Hematopoietic multipotent progenitor cell treated with erythropoietin and hydrocortisone succinate and interleukin-3 and kit ligand, for 6 days (in vitro differentiated cells): ENCODE measurements around the gene TSPAN12.
A peak's percentile ranks its signal among the peaks of the same experiment; 100 is the strongest.
"Not testable (repeated sequence)": the region's sequence is repeated elsewhere in the genome, so short reads cannot be mapped to it uniquely, and the experiment has no call there.

Experiments
- DNase-seq: peaks from one replicate; pipeline ENCODE4 v3.0.0-alpha.2; 2015

Gene TSPAN12

GRCh38 chr7:120857588-120858573 is at the start of gene TSPAN12:
Gene TSPAN12 (minus strand): TSS chr7:120858144. CDS start chr7:120856763, 1,381 bp downstream.
- peak; percentile 75 for DNase-seq

DNA sequence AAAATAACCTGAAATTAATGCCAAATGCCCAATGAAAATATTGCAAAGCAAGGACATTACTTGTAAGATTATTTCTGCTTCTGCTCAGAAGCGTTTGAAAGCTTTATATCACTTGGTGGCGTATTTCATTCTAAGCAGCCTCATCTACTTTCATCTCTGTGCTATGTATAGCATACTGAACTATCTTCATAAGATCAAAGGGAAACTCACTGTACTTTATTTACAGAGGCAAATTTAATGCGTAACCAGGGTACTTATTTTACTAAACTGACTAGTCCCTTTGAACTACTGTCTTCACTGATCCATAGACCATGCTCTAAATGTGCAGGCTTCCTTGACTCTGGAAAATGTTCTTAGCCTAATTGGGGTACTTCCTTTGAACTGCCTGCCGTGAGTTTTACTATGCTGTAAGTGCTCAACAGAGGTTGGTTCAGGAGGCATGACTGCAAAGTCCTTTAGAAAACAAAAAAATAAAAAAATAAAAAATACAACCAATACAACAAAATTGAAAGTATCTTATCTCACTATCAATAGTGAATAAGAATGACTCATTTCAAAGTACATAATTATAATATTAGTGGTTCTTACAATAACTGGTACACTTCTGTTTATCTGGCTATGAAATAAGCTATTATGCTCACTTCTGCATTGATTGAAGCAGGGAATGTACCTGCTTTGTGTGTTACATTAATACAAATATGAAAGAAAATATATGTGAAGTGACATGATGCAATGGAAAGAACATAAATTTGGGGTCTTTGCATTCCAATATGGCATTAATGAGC is 41.0 kb upstream of the TSPAN12 start:
- no peak for DNase-seq

GRCh38 chr7:120895253-120895652 is 37.3 kb upstream of the TSPAN12 start:
- not testable (repeated sequence) for DNase-seq

DNA sequence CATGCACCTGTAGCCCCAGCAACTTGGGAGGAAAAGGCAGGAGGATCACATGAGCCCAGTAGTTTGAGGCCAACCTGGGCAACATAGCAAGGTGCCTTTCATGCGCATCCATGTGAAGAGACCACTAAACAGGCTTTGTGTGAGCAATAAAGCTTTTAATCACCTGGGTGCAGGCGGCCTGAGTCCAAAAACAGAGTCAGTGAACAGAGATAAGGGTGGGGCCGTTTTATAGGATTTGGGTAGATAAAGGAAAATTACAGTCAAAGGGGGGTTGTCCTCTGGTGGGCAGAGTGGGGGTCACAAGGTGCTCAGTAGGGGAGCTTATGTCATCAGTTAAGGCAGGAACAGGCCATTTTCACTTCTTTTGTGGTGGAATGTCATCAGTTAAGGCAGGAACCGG is 27.7 kb upstream of the TSPAN12 start:
- DNase-seq = peak; percentile 8

- DNase-seq = no peak
Observed at GRCh38 chr7:120877701-120878100, 19.8 kb upstream of the TSPAN12 start.

GRCh38 chr7:120876922-120877321 is 19.0 kb upstream of the TSPAN12 start:
- no peak for DNase-seq

- DNase-seq = no peak
Observed at GRCh38 chr7:120874722-120875121, 16.8 kb upstream of the TSPAN12 start.

DNA sequence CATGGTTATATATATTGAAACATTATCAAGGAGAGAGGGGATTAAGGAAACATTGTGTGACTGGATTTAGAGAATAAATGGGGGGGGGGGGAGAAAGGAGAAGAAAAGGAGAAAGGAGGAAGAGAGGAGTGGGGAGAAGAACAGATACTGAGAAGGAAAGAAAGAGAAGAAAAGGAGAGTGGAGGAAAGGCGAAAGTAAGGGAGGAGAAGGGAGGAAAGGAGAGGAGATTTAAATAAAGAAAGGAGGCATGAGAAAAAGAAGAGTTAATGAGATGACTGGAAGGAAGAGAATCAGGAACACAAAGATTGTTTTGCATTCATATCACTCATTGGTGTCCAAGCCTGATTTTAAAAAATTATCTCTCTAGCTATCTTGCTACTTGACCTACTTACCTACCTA is 16.1 kb upstream of the TSPAN12 start:
- no peak for DNase-seq

GRCh38 chr7:120873401-120873800 is 15.5 kb upstream of the TSPAN12 start:
- DNase-seq = no peak

DNA sequence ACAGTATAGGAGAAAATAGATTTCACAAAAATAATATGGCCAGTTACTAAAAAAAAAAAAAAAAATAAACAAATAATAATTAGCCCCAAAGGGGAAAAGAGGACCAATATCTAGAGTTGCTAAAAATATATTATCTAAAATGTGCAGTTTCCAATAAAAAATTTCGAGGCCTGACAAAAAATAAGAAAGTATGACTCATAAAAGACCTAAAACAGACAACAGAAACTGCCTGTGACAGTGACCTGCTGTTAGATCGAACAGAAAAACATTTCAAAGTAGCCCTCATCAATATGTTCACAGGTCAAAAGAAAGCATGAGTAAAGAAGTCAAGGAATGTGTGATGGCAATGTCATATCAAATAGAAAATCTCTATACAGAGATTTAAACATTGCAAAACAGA is 11.8 kb upstream of the TSPAN12 start:
- DNase-seq = no peak

- no peak for DNase-seq
Observed at GRCh38 chr7:120867932-120868331, 10.0 kb upstream of the TSPAN12 start.

DNA sequence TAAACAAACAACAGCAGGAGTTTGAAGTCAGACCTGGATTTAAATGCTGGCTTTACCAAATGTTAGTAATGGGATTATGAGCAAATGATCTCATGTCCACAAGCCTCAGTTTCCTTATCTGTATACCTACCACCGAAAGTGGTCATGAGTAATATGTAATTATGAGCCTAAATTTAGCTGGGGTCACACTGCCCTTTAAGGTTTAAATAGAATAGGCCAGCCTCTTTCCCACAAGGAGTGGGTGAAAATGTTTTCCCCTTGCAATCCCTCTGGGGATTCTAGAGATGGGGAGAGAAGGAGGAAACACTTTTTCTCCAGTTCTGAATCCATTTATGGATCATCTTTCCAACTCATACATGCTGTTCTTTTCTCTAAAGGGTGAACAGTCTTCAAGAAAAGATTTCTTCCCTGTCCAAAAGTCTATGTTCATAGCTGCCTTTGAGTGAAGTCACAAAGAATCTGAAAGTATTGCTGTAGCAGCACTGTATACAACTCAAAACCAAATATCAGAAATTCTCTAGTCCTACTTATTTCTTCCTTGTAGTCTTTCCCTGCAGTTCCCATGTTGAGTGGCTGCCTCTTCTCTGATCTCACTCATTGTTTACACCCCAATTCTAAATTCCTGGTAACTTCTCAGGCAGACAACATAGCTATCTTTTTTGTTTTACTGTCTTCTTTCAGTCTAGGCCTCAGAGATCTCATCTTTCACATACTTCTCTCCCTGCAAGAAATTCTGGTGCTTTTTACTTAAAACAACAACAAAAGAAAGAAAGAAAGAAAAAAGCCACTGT is 7.4 kb upstream of the TSPAN12 start:
- no peak for DNase-seq

- DNase-seq = no peak
Observed at GRCh38 chr7:120864141-120864900, 6.4 kb upstream of the TSPAN12 start.

DNA sequence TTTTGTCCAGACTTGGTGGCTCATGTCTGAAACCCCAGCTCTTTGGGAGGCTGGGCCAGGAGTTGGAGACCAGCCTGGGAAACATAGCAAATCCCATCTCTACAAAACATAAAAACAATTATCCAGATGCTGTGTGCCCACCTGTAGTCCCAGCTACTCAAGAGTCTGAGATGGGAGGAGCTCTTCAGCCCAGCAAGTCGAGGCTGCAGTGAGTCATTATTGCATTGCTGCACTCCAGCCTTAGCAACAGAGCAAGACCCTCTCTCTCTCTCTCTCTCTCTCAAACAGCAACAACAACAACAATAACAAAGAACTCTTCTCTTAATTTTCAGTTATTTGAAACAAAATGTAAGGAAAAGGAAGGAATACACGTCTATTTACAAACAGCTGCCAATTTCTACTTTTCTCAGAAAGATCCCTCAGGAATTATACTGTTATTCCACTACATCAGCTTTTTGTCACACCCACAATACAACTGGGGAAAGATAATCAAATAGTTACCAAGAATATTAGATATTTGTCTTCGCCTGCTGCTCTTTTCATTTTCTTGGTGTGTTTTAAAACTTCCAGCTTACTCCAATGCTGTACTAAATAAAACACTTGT is 5.1 kb upstream of the TSPAN12 start:
- DNase-seq = no peak

- DNase-seq = no peak
Observed at GRCh38 chr7:120860156-120860555, 2.2 kb upstream of the TSPAN12 start.

GRCh38 chr7:120859459-120859858 is 1.5 kb upstream of the TSPAN12 start:
- no peak for DNase-seq

DNA sequence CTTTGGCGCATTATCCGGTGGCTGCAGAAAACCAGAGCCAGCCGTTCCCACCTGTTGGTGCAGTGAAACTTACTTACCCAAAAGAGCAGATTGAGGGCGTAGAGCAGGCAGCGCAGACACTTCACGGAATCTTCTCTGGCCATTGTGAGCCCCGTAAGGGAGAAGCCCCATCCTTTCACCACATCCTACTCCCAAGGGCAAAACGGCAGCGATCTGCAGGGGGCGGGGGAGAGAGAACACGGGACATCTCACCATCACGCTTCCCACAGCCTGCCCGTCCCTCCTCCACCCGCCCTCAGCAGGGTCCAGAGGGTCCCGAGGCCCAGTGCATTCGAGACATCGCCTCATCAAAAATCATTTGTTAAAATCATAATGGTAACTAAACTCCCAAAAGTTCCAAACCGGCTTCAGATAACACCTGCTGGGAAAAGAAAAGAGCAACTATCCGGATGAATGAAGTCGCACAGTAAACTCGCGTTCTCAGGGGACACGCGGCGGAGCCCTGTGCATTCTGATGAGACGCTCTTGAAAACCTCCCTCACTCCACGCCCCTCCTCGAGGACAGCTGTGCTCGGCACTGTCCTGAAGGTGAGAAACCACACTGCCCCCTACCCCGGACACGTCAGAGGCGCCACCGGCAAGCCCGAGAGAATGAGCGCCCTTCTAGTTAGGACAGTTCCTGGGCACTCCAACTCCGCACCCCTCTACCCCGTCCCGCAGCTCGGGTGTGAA is 1.2 kb downstream of the TSPAN12 start:
- peak; percentile 34 for DNase-seq

GRCh38 chr7:120856198-120856597 is 1.7 kb downstream of the TSPAN12 start:
- no peak for DNase-seq

DNA sequence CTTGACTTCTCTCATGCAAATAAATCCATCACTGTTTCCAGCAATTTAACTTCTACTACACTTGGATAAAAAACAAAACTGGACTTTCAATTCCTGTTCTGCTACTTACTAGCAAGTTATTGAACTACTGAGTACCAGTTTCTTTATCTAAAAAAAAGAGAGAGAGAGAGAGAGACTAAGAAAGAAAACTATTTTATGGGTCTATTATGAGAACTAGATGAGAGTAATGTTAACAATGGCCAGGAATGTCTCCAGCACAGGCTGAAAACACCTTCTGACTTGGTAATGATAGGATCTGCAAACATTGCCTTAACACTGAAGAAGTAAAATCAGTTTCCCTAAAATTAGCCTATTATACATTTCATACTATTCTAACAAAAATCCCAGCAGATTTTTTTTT is 5.2 kb downstream of the TSPAN12 start:
- DNase-seq = no peak

DNA sequence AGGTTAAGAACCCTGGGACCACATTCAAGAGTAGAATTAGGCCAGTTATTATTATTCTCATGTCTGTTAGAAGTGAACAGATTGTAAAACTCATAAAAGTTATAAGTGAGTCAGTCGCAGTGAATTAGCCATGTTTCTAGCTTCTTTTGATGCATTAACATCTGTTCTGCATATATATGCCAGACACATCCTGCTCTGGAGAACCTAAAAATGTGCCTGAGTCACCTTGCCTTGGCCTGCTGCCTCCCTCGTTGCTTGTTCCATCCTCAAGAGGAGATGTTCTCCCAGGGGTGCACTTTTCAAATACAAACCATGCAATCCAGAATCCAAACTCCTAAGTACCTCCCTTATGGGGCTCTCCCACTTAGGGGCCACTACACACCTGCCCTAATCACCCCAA is 14.8 kb downstream of the TSPAN12 start:
- DNase-seq = no peak

- DNase-seq = no peak
Observed at GRCh38 chr7:120842121-120842621, 15.8 kb downstream of the TSPAN12 start.
